OCI-LY3 (cell line): ENCODE measurements around the gene PRKCE.

Experiments used
- EZH2phosphoT487 ChIP-seq: fragments of 200-600 bp; shearing (Covaris generic); IDR thresholded peaks from 2 replicates; pipeline ENCODE4 v1.6.1; 2018; ENCODE audit warnings: antibody characterized with exemption, mixed run types, low read depth
- TF ChIP-seq, protein P1 (sequence below): fragments of 200-600, 300-600 bp; sonication (generic); IDR thresholded peaks from 2 replicates; pipeline ENCODE4 v1.5.1; 2014; ENCODE audit warnings: antibody characterized with exemption, low read length, low read depth

DNA sequence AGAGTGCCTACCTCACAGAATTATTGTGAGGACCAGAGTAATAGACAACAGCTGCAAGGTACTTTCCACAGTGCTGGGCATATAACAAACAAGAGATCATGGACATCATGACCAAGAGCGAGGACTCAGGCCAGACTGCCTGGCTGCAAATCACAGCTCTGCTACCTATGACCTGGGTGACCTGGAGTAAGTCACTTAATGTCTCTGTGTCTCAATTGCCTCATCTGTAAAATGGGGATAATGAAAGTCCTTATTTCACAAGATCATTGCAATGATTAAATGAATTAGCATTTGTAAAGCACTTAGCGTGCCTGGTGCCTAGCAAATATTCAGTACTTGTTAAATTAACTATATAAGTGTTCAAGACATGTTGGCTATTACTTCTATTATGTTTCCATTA, 59.7 kb downstream of the PRKCE start:
- TF ChIP-seq, protein P1, sequence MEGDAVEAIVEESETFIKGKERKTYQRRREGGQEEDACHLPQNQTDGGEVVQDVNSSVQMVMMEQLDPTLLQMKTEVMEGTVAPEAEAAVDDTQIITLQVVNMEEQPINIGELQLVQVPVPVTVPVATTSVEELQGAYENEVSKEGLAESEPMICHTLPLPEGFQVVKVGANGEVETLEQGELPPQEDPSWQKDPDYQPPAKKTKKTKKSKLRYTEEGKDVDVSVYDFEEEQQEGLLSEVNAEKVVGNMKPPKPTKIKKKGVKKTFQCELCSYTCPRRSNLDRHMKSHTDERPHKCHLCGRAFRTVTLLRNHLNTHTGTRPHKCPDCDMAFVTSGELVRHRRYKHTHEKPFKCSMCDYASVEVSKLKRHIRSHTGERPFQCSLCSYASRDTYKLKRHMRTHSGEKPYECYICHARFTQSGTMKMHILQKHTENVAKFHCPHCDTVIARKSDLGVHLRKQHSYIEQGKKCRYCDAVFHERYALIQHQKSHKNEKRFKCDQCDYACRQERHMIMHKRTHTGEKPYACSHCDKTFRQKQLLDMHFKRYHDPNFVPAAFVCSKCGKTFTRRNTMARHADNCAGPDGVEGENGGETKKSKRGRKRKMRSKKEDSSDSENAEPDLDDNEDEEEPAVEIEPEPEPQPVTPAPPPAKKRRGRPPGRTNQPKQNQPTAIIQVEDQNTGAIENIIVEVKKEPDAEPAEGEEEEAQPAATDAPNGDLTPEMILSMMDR, result no peak
- no peak for TF ChIP-seq EZH2phosphoT487
